ENCODE results near the gene QRICH1. TPM values are rescaled to one million over a fixed set of nuclear protein-coding genes. Genes with fewer than 3 reads are reported as not detected.

QRICH1 gene
- total RNA-seq, 2 donors from 2014 or later, result 83.7 to 110 TPM

GRCh38 chr3:49122022-49122421 lies 28.2 kb upstream of the QRICH1 start:
- no peaks in the 10 kb centered on the region for H3K27me3 ChIP-seq (replicated peaks; ENCODE audit: insufficient read depth)
- ATAC-seq (ENCODE audit: insufficient number of reproducible peaks, low FRiP score, low read depth) (no peak), DNase-seq (ENCODE audit: low spot score) (no peak)
- H3K27ac ChIP-seq, result no peak overlapping the region
- peaks cover 68% of the 10 kb centered on the region for H3K36me3 ChIP-seq
- H3K9me3 ChIP-seq, result no peaks in the 10 kb centered on the region
- peaks cover 15 to 17% of the 10 kb centered on the region in 2 donors for H3K4me1 ChIP-seq (ENCODE audit: control insufficient read depth in 1 of 2, low read depth in 2 of 2)
- H3K4me3 ChIP-seq, result no peak overlapping the region
- TF ChIP-seq CTCF (IDR thresholded peaks at IDR 0.05), result no peak

GRCh38 chr3:49121132-49121736 lies 27.4 kb upstream of the QRICH1 start:
- no peak for DNase-seq (ENCODE audit: low spot score)
- peak overlapping the region; percentile 92 to 97 for H3K27ac ChIP-seq
- no peak for TF ChIP-seq CTCF (IDR thresholded peaks at IDR 0.05)
- peaks cover 15 to 17% of the 10 kb centered on the region in 2 donors for H3K4me1 ChIP-seq (ENCODE audit: control insufficient read depth in 1 of 2, low read depth in 2 of 2)
- no peaks in the 10 kb centered on the region for H3K27me3 ChIP-seq (replicated peaks; ENCODE audit: insufficient read depth)
- peaks cover 74% of the 10 kb centered on the region for H3K36me3 ChIP-seq
- no peak for ATAC-seq (ENCODE audit: insufficient number of reproducible peaks, low FRiP score, low read depth)
- peak overlapping the region; percentile 97 for H3K4me3 ChIP-seq
- H3K9me3 ChIP-seq, result no peaks in the 10 kb centered on the region

- peak; percentile 71 for ATAC-seq (ENCODE audit: insufficient number of reproducible peaks, low FRiP score, low read depth)
- TF ChIP-seq CTCF (IDR thresholded peaks at IDR 0.05), result no peak
- peak within 1 kb of the TSS; percentile 97 for H3K4me3 ChIP-seq
These were observed 26.7 kb upstream of the QRICH1 start, which contains the start of gene USP19 for GRCh38 chr3:49120438-49121131. Gene USP19 (minus strand): TSS chr3:49120823. CDS start chr3:49119145, 1,678 bp downstream.

GRCh38 chr3:49120096-49120437 lies 26.2 kb upstream of the QRICH1 start:
- TF ChIP-seq CTCF (IDR thresholded peaks at IDR 0.05), result no peak
- Histone ChIP-seq H3K4me3 (peak overlapping the region; percentile 97), H3K4me1 (ENCODE audit: control insufficient read depth in 1 of 2, low read depth in 2 of 2) (peaks cover 15 to 17% of the 10 kb centered on the region in 2 donors), H3K9me3 (no peaks in the 10 kb centered on the region), H3K27ac (peak overlapping the region; percentile 92 to 97), H3K36me3 (peaks cover 74% of the 10 kb centered on the region), H3K27me3 (replicated peaks; ENCODE audit: insufficient read depth) (no peaks in the 10 kb centered on the region)
- ATAC-seq (ENCODE audit: insufficient number of reproducible peaks, low FRiP score, low read depth), result no peak
- DNase-seq (ENCODE audit: low spot score), result no peak

More at GRCh38 chr3:49120438-49121131, 26.7 kb upstream of the QRICH1 start, which contains the start of gene USP19:
- no peaks in the 10 kb centered on the region for H3K27me3 ChIP-seq (replicated peaks; ENCODE audit: insufficient read depth)
- peak; percentile 79 for DNase-seq (ENCODE audit: low spot score)
- H3K4me1 ChIP-seq (ENCODE audit: control insufficient read depth in 1 of 2, low read depth in 2 of 2), result peaks cover 15 to 17% of the 10 kb centered on the region in 2 donors
- H3K27ac ChIP-seq, result peak within 1 kb of the TSS; percentile 92 to 97
- peaks cover 74% of the 10 kb centered on the region for H3K36me3 ChIP-seq
- no peaks in the 10 kb centered on the region for H3K9me3 ChIP-seq

- Histone ChIP-seq H3K4me3 (peak overlapping the region; percentile 97), H3K27me3 (replicated peaks; ENCODE audit: insufficient read depth) (no peaks in the 10 kb centered on the region), H3K4me1 (ENCODE audit: control insufficient read depth in 1 of 2, low read depth in 2 of 2) (peaks cover 15 to 17% of the 10 kb centered on the region in 2 donors), H3K9me3 (no peaks in the 10 kb centered on the region), H3K27ac (peak overlapping the region; percentile 92 to 97), H3K36me3 (peaks cover 74% of the 10 kb centered on the region)
- DNase-seq (ENCODE audit: low spot score) (no peak), ATAC-seq (ENCODE audit: insufficient number of reproducible peaks, low FRiP score, low read depth) (no peak)
- TF ChIP-seq CTCF (IDR thresholded peaks at IDR 0.05), result no peak
These were observed 25.6 kb upstream of the QRICH1 start for GRCh38 chr3:49119439-49119838.

All from thoracic aorta (tissue), 2 donors.